GM18517 (cell line): ENCODE measurements around the gene CACNA2D3.

Experiments
- ATAC-seq: cut with Tn5 transposase; IDR thresholded peaks from one replicate; pipeline ENCODE4 v1.9.1; 2021; ENCODE audit warnings: mild to moderate bottlenecking, moderate library complexity; ENCODE audit not compliant: unreplicated experiment

The CACNA2D3 gene

GRCh38 chr3:54126551-54126950 is 4.2 kb downstream of the CACNA2D3 start:
- ATAC-seq: no peak

GRCh38 chr3:54127499-54128056 is 5.2 kb downstream of the CACNA2D3 start:
- ATAC-seq: no peak

- no peak for ATAC-seq
These were observed 8.8 kb downstream of the CACNA2D3 start for GRCh38 chr3:54131026-54131605.

- no peak for ATAC-seq
These were observed 9.5 kb downstream of the CACNA2D3 start for GRCh38 chr3:54131890-54132289.

GRCh38 chr3:54132685-54133084 is 10.3 kb downstream of the CACNA2D3 start:
- no peak for ATAC-seq

- no peak for ATAC-seq
These were observed 10.8 kb downstream of the CACNA2D3 start for GRCh38 chr3:54133196-54133595.

- no peak for ATAC-seq
These were observed 11.8 kb downstream of the CACNA2D3 start for GRCh38 chr3:54134155-54134554.

- ATAC-seq: no peak
These were observed 12.4 kb downstream of the CACNA2D3 start for GRCh38 chr3:54134713-54135112.

GRCh38 chr3:54137311-54137710 is 15.0 kb downstream of the CACNA2D3 start:
- no peak for ATAC-seq

GRCh38 chr3:54138937-54139547 is 16.7 kb downstream of the CACNA2D3 start:
- ATAC-seq: no peak

GRCh38 chr3:54139630-54140029 is 17.3 kb downstream of the CACNA2D3 start:
- ATAC-seq: no peak

GRCh38 chr3:54144284-54144683 is 21.9 kb downstream of the CACNA2D3 start:
- ATAC-seq: no peak

- no peak for ATAC-seq
These were observed 24.3 kb downstream of the CACNA2D3 start for GRCh38 chr3:54146506-54147239.

GRCh38 chr3:54150864-54151467 is 28.6 kb downstream of the CACNA2D3 start:
- ATAC-seq: no peak

- no peak for ATAC-seq
These were observed 31.1 kb downstream of the CACNA2D3 start for GRCh38 chr3:54153477-54153876.

- no peak for ATAC-seq
These were observed 35.5 kb downstream of the CACNA2D3 start for GRCh38 chr3:54157860-54158259.

GRCh38 chr3:54159917-54160316 is 37.6 kb downstream of the CACNA2D3 start:
- ATAC-seq: no peak

- ATAC-seq: no peak
These were observed 41.1 kb downstream of the CACNA2D3 start for GRCh38 chr3:54163441-54163840.

GRCh38 chr3:54164192-54164975 is 42.0 kb downstream of the CACNA2D3 start:
- no peak for ATAC-seq

- ATAC-seq: no peak
These were observed 43.5 kb downstream of the CACNA2D3 start for GRCh38 chr3:54165865-54166264.

GRCh38 chr3:54167999-54168398 is 45.6 kb downstream of the CACNA2D3 start:
- ATAC-seq: no peak
